ENCODE measurements around the gene PDRG1.

DNA sequence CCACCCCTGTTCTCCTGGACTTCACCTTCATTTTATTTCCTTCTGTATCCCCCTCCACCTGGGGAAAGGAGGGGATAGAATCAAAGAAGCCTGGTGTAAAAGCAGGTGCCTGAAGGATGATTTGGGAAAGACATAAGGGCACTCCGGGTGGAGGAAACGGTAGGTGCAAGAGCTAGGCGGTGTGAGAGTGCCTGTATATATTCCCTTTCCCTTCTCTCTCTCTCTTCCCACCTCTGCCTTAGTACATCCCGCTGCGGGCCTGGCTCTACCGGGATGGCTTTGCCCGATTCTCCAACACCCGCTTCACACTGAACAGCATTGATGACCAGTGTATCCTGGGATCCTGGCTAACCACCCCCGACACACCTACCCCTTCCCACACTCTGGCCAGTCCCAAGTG, 26.2 kb downstream of the PDRG1 start:
- TF ChIP-seq, protein P1, sequence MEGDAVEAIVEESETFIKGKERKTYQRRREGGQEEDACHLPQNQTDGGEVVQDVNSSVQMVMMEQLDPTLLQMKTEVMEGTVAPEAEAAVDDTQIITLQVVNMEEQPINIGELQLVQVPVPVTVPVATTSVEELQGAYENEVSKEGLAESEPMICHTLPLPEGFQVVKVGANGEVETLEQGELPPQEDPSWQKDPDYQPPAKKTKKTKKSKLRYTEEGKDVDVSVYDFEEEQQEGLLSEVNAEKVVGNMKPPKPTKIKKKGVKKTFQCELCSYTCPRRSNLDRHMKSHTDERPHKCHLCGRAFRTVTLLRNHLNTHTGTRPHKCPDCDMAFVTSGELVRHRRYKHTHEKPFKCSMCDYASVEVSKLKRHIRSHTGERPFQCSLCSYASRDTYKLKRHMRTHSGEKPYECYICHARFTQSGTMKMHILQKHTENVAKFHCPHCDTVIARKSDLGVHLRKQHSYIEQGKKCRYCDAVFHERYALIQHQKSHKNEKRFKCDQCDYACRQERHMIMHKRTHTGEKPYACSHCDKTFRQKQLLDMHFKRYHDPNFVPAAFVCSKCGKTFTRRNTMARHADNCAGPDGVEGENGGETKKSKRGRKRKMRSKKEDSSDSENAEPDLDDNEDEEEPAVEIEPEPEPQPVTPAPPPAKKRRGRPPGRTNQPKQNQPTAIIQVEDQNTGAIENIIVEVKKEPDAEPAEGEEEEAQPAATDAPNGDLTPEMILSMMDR (IDR thresholded peaks at IDR 0.05), result no peak
- TF ChIP-seq POLR2A (IDR thresholded peaks at IDR 0.05), result no peak
